GM23338 (cell line): Measurements from ENCODE around the gene RSRC2. TPM values are rescaled to one million over a fixed set of nuclear protein-coding genes. Genes with fewer than 3 reads are reported as not detected.

Experiments
- ATAC-seq: fragments of 200-7000 bp; cut with Tn5 transposase; 3 replicates; pipeline ENCODE4 v1.9.1; 2020
- DNase-seq: peaks from one replicate; pipeline ENCODE4 v3.0.0-alpha.2; 2015; ENCODE audit warnings: low spot score
- H2AFZ ChIP-seq: fragments of 200-600 bp; sonication (generic); 2 replicates; pipeline ENCODE4 v1.8.0; 2016; ENCODE audit warnings: antibody characterized with exemption, mild to moderate bottlenecking, moderate library complexity
- H3F3A ChIP-seq: fragments of 200-600 bp; sonication (generic); replicated peaks from 2 replicates; pipeline ENCODE4 v1.8.0; 2017; ENCODE audit warnings: antibody characterized with exemption, mixed run types, low read depth
- H3K27ac ChIP-seq: fragments of 200-600 bp; sonication (generic); 2 replicates; pipeline ENCODE4 v1.6.1; 2016; ENCODE audit warnings: low read depth
- H3K27me3 ChIP-seq: fragments of 200-600 bp; sonication (generic); 2 replicates; pipeline ENCODE4 v1.8.0; 2016; ENCODE audit warnings: mild to moderate bottlenecking, mixed run types, moderate library complexity; ENCODE audit not compliant: insufficient read depth
- H3K36me3 ChIP-seq: fragments of 200-600 bp; sonication (generic); 2 replicates; pipeline ENCODE4 v1.8.0; 2016; ENCODE audit warnings: mild to moderate bottlenecking; ENCODE audit not compliant: insufficient read depth
- H3K4me1 ChIP-seq: fragments of 200-600 bp; sonication (generic); 2 replicates; pipeline ENCODE4 v1.8.0; 2016; ENCODE audit warnings: mild to moderate bottlenecking, moderate library complexity; ENCODE audit not compliant: insufficient read depth
- H3K4me2 ChIP-seq: fragments of 200-600 bp; sonication (generic); 2 replicates; pipeline ENCODE4 v1.7.1; 2017; ENCODE audit warnings: mixed run types
- H3K4me3 ChIP-seq: fragments of 200-600 bp; sonication (generic); 2 replicates; pipeline ENCODE4 v1.6.1; 2016; ENCODE audit warnings: mixed run types
- H3K79me2 ChIP-seq: fragments of 200-600 bp; sonication (generic); replicated peaks from 2 replicates; pipeline ENCODE4 v1.8.0; 2017; ENCODE audit warnings: mild to moderate bottlenecking; ENCODE audit not compliant: insufficient read depth
- H3K9me2 ChIP-seq: fragments of 200-600 bp; sonication (generic); 2 replicates; pipeline ENCODE4 v1.8.0; 2017; ENCODE audit not compliant: insufficient read depth
- H4K20me1 ChIP-seq: fragments of 200-600 bp; sonication (generic); replicated peaks from 2 replicates; pipeline ENCODE4 v1.8.0; 2017; ENCODE audit warnings: mild to moderate bottlenecking; ENCODE audit not compliant: insufficient read depth
- H3K27ac Mint-ChIP-seq: 2 replicates; pipeline ENCODE4 v1.8.0; 2020; ENCODE audit warnings: inconsistent platforms, mild to moderate bottlenecking, moderate library complexity, mixed read lengths
- H3K27me3 Mint-ChIP-seq: 3 replicates; pipeline ENCODE4 v1.8.0; 2022; ENCODE audit warnings: low read depth, mild to moderate bottlenecking, moderate library complexity, mixed read lengths, inconsistent platforms; ENCODE audit not compliant: insufficient read depth, poor library complexity
- H3K36me3 Mint-ChIP-seq: 3 replicates; pipeline ENCODE4 v1.8.0; 2021; ENCODE audit warnings: low read depth, mild to moderate bottlenecking, inconsistent platforms, moderate library complexity, mixed read lengths
- H3K4me1 Mint-ChIP-seq: 3 replicates; pipeline ENCODE4 v1.8.0; 2020; ENCODE audit warnings: mild to moderate bottlenecking, inconsistent platforms, mixed read lengths
- H3K4me3 Mint-ChIP-seq: 3 replicates; pipeline ENCODE4 v1.8.0; 2021; ENCODE audit warnings: moderate library complexity, mild to moderate bottlenecking, inconsistent platforms, mixed read lengths
- H3K9me3 Mint-ChIP-seq: 3 replicates; pipeline ENCODE4 v1.8.0; 2020; ENCODE audit warnings: moderate library complexity, mild to moderate bottlenecking, inconsistent platforms, mixed read lengths
- CREB1 ChIP-seq: fragments of 250-450 bp; sonication (Bioruptor Pico); IDR thresholded peaks from 2 replicates; pipeline ENCODE4 v1.5.0; 2020; ENCODE audit warnings: low read depth, mild to moderate bottlenecking, moderate library complexity
- CTCF ChIP-seq, 2 experiments: fragments of 200-600 bp in 1 of 2; sonication (generic) in 1 of 2; conservative IDR thresholded peaks; 2 replicates each; pipeline versions ENCODE4 v1.5.1 to v1.6.1; 2016 to 2017; ENCODE audit warnings: antibody characterized with exemption in 2 of 2, low read depth in 2 of 2, mild to moderate bottlenecking in 2 of 2, moderate library complexity in 1 of 2
- EZH2 ChIP-seq: fragments of 200-600 bp; sonication (generic); IDR thresholded peaks from one replicate; pipeline ENCODE4 v1.8.0; 2017; ENCODE audit warnings: antibody characterized with exemption, mild to moderate bottlenecking, low read depth; ENCODE audit not compliant: unreplicated experiment
- EZH2phosphoT487 ChIP-seq: fragments of 200-600 bp; sonication (generic); IDR thresholded peaks from one replicate; pipeline ENCODE4 v1.8.1; 2018; ENCODE audit warnings: antibody characterized with exemption; ENCODE audit not compliant: unreplicated experiment
- NANOG ChIP-seq: IDR thresholded peaks from 2 replicates; pipeline ENCODE4 v1.6.1; 2016; ENCODE audit warnings: antibody characterized with exemption, borderline replicate concordance
- POLR2AphosphoS5 ChIP-seq: IDR thresholded peaks from 2 replicates; pipeline ENCODE4 v1.6.1; 2016; ENCODE audit warnings: antibody characterized with exemption, low read depth
- STAT1 ChIP-seq: IDR thresholded peaks from one replicate; pipeline ENCODE4 v1.6.1; 2016; ENCODE audit warnings: antibody characterized with exemption; ENCODE audit not compliant: unreplicated experiment
- ZNF114 ChIP-seq: fragments of 250-450 bp; sonication (Bioruptor Pico); IDR thresholded peaks from 2 replicates; pipeline ENCODE4 v1.5.0; 2020; ENCODE audit warnings: mild to moderate bottlenecking, moderate library complexity
- polyA plus RNA-seq: library from polyadenylated mRNA; unstranded; fragments of >200 nt; fragmentation: Nextera tagmentation; extraction: Ambion mirVana; gene quantifications from 2 replicates; pipeline ENCODE4 v1.2.1, GENCODE V29; 2016
- total RNA-seq: library from RNA; depleted of rRNA; stranded (reverse); fragments of >200 nt; shearing (Covaris generic); gene quantifications from 2 replicates; pipeline ENCODE4 v1.2.3, GENCODE V29; 2014
- TF ChIP-seq, protein P1 (sequence below): IDR thresholded peaks from one replicate; pipeline ENCODE4 v1.6.1; 2018; ENCODE audit warnings: antibody characterized with exemption; ENCODE audit not compliant: unreplicated experiment
- TF ChIP-seq, protein P2 (sequence below): IDR thresholded peaks from 2 replicates; pipeline ENCODE4 v1.6.1; 2016; ENCODE audit warnings: antibody characterized with exemption

RSRC2 gene
- total and polyA plus RNA-seq, 2 experiments from 2014 or later, result 76.3 to 184 TPM

DNA sequence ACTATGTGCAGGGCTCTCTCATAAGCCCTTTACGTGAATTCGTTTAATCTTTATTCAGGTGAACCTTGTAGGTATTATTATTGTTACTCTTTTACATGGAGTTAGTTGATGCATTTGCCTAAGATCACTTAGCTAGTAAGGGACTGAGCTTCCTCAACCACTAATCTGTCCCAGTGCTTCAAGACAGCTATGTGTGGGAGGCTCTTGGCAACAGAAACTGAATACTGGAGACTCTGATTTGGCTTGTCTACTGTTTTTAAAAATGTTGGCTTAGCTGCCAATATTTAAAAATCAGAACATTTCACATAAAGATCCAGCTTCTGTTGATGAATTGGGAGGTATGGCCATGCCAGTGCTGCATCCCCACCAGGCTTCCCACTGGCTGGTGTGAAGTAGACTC, 7.1 kb upstream of the RSRC2 start (continued):
- TF ChIP-seq, protein P1, sequence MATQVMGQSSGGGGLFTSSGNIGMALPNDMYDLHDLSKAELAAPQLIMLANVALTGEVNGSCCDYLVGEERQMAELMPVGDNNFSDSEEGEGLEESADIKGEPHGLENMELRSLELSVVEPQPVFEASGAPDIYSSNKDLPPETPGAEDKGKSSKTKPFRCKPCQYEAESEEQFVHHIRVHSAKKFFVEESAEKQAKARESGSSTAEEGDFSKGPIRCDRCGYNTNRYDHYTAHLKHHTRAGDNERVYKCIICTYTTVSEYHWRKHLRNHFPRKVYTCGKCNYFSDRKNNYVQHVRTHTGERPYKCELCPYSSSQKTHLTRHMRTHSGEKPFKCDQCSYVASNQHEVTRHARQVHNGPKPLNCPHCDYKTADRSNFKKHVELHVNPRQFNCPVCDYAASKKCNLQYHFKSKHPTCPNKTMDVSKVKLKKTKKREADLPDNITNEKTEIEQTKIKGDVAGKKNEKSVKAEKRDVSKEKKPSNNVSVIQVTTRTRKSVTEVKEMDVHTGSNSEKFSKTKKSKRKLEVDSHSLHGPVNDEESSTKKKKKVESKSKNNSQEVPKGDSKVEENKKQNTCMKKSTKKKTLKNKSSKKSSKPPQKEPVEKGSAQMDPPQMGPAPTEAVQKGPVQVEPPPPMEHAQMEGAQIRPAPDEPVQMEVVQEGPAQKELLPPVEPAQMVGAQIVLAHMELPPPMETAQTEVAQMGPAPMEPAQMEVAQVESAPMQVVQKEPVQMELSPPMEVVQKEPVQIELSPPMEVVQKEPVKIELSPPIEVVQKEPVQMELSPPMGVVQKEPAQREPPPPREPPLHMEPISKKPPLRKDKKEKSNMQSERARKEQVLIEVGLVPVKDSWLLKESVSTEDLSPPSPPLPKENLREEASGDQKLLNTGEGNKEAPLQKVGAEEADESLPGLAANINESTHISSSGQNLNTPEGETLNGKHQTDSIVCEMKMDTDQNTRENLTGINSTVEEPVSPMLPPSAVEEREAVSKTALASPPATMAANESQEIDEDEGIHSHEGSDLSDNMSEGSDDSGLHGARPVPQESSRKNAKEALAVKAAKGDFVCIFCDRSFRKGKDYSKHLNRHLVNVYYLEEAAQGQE, result no peak
- TF ChIP-seq NANOG, result no peak
- no peak for TF ChIP-seq STAT1
- no peak for TF ChIP-seq ZNF114
- TF ChIP-seq POLR2AphosphoS5, result no peak
- no peak for TF ChIP-seq EZH2
- TF ChIP-seq, protein P2, sequence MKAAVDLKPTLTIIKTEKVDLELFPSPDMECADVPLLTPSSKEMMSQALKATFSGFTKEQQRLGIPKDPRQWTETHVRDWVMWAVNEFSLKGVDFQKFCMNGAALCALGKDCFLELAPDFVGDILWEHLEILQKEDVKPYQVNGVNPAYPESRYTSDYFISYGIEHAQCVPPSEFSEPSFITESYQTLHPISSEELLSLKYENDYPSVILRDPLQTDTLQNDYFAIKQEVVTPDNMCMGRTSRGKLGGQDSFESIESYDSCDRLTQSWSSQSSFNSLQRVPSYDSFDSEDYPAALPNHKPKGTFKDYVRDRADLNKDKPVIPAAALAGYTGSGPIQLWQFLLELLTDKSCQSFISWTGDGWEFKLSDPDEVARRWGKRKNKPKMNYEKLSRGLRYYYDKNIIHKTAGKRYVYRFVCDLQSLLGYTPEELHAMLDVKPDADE, result no peak
- TF ChIP-seq EZH2phosphoT487, result no peak

DNA sequence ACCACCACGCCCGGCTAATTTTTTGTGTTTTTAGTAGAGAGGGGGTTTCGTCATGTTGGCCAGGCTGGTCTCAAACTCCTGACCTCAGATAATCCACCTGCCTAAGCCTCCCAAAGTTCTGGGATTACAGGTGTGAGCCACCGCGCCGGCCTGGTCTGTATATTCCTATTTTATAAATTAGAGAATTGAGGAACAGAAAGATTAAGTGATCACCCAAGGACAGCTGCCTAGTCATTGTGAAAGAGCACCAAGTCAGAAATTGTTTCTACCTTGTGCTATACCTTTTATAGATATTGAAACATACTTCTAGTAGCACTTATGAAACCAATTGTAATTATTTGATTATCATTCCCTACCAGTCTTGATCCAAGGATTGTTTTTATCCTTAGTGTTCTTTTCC, 2.3 kb upstream of the RSRC2 start:
- Histone ChIP-seq H3K9me2 (no peaks in the 10 kb centered on the region), H3K4me2 (no peak overlapping the region), H3K79me2 (peaks cover 84% of the 10 kb centered on the region), H3K4me3 (no peak overlapping the region), H3K36me3 (peaks cover 25% of the 10 kb centered on the region; the same call in 1 of the 2 replicates), H2AFZ (no peak overlapping the region), H3K27me3 (no peaks in the 10 kb centered on the region), H3K4me1 (peaks cover 14% of the 10 kb centered on the region), H3F3A (no peaks in the 10 kb centered on the region), H4K20me1 (peaks cover 25% of the 10 kb centered on the region), H3K27ac (no peak overlapping the region)
- TF ChIP-seq EZH2phosphoT487 (no peak), NANOG (no peak), CTCF (conservative IDR thresholded peaks at IDR 0.05; ENCODE audit: low read depth in 2 of 2) (no peak), STAT1 (no peak), CREB1 (no peak), POLR2AphosphoS5 (no peak)
- H3K4me1 Mint-ChIP-seq, result peaks cover 8% of the 10 kb centered on the region
- no peak overlapping the region for H3K27ac Mint-ChIP-seq
- ATAC-seq (no peak), DNase-seq (no peak)
- H3K36me3 Mint-ChIP-seq, result peaks cover 48% of the 10 kb centered on the region
- H3K27me3 Mint-ChIP-seq, result no peaks in the 10 kb centered on the region
- no peak overlapping the region for H3K4me3 Mint-ChIP-seq
- H3K9me3 Mint-ChIP-seq, result no peaks in the 10 kb centered on the region
